ENCODE data around the gene MOB2. TPM values are rescaled to one million over a fixed set of nuclear protein-coding genes. Genes with fewer than 3 reads are reported as not detected.

MOB2 gene
- total RNA-seq, 1 donor from 2014 or later, result 26.4 TPM

- Histone ChIP-seq H3K36me3 (ENCODE audit: insufficient read depth, low read length) (no peaks in the 10 kb centered on the region), H3K4me3 (ENCODE audit: insufficient read depth, low read depth, low read length) (no peak overlapping the region), H3K27ac (ENCODE audit: low read depth, low read length) (no peak overlapping the region), H3K9ac (ENCODE audit: low read length) (no peak overlapping the region), H3K4me1 (ENCODE audit: insufficient read depth, low read length) (no peaks in the 10 kb centered on the region), H3K9me3 (ENCODE audit: insufficient read depth, low read depth, low read length) (no peaks in the 10 kb centered on the region), H3K79me2 (ENCODE audit: insufficient read depth, low read length) (no peaks in the 10 kb centered on the region), H3K27me3 (ENCODE audit: insufficient read depth, low read length) (no peaks in the 10 kb centered on the region), H3K4me2 (ENCODE audit: low read length) (no peak overlapping the region), H2AFZ (ENCODE audit: low read depth, low read length) (no peak overlapping the region), H4K20me1 (ENCODE audit: insufficient read depth, low read length) (no peaks in the 10 kb centered on the region)
- Mint-ChIP-seq H3K27ac (ENCODE audit: unreplicated experiment) (no peak overlapping the region), H3K9me3 (ENCODE audit: unreplicated experiment) (no peaks in the 10 kb centered on the region), H3K4me3 (ENCODE audit: unreplicated experiment) (no peak overlapping the region), H3K27me3 (ENCODE audit: low read depth, unreplicated experiment) (no peaks in the 10 kb centered on the region), H3K4me1 (ENCODE audit: low read depth, unreplicated experiment) (no peaks in the 10 kb centered on the region), H3K36me3 (ENCODE audit: low read depth, unreplicated experiment) (no peaks in the 10 kb centered on the region)
- FAIRE-seq (no peak), DNase-seq (ENCODE audit: low read depth) (no peak)
- TF ChIP-seq, protein P1, sequence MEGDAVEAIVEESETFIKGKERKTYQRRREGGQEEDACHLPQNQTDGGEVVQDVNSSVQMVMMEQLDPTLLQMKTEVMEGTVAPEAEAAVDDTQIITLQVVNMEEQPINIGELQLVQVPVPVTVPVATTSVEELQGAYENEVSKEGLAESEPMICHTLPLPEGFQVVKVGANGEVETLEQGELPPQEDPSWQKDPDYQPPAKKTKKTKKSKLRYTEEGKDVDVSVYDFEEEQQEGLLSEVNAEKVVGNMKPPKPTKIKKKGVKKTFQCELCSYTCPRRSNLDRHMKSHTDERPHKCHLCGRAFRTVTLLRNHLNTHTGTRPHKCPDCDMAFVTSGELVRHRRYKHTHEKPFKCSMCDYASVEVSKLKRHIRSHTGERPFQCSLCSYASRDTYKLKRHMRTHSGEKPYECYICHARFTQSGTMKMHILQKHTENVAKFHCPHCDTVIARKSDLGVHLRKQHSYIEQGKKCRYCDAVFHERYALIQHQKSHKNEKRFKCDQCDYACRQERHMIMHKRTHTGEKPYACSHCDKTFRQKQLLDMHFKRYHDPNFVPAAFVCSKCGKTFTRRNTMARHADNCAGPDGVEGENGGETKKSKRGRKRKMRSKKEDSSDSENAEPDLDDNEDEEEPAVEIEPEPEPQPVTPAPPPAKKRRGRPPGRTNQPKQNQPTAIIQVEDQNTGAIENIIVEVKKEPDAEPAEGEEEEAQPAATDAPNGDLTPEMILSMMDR (IDR thresholded peaks at IDR 0.05; ENCODE audit: insufficient read depth, low read depth, low read length), result no peak
- no peak for TF ChIP-seq EZH2 (IDR thresholded peaks at IDR 0.05; ENCODE audit: insufficient read depth, low read length)
Observed at GRCh38 chr11:1447845-1448825, 38.4 kb downstream of the MOB2 start.

DNA sequence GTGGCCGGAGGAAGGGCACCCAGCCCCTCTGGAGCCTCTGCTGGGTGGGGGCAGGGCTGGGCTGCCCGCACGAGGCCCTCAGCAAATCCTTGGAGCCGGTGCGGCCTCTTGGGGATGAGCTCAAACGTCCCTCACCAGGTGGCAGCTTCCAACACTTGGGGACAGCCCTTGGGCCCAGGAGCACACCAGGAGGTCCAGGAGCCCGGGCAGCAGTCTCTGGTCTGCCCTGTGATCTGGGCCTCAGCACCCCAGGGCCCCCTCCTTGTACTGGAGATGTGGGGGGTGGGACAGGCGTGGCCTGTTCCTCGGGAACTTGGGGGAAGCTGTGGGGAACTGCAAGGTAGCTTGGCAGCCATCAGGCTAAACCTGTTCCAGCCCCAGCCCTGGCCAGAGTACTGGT lies 40.0 kb downstream of the MOB2 start:
- Mint-ChIP-seq H3K36me3 (ENCODE audit: low read depth, unreplicated experiment) (no peaks in the 10 kb centered on the region), H3K4me3 (ENCODE audit: unreplicated experiment) (no peak overlapping the region), H3K9me3 (ENCODE audit: unreplicated experiment) (no peaks in the 10 kb centered on the region), H3K27ac (ENCODE audit: unreplicated experiment) (no peak overlapping the region), H3K27me3 (ENCODE audit: low read depth, unreplicated experiment) (no peaks in the 10 kb centered on the region), H3K4me1 (ENCODE audit: low read depth, unreplicated experiment) (no peaks in the 10 kb centered on the region)
- H3K27me3 ChIP-seq (ENCODE audit: insufficient read depth, low read length), result no peaks in the 10 kb centered on the region
- no peaks in the 10 kb centered on the region for H3K36me3 ChIP-seq (ENCODE audit: insufficient read depth, low read length)
- FAIRE-seq, result no peak
- H3K27ac ChIP-seq (ENCODE audit: low read depth, low read length), result no peak overlapping the region
- no peak overlapping the region for H3K9ac ChIP-seq (ENCODE audit: low read length)
- H3K4me1 ChIP-seq (ENCODE audit: insufficient read depth, low read length), result no peaks in the 10 kb centered on the region
- TF ChIP-seq EZH2 (IDR thresholded peaks at IDR 0.05; ENCODE audit: insufficient read depth, low read length), result no peak
- TF ChIP-seq, protein P1 (IDR thresholded peaks at IDR 0.05; ENCODE audit: insufficient read depth, low read depth, low read length), result no peak
- H4K20me1 ChIP-seq (ENCODE audit: insufficient read depth, low read length), result no peaks in the 10 kb centered on the region
- no peaks in the 10 kb centered on the region for H3K79me2 ChIP-seq (ENCODE audit: insufficient read depth, low read length)
- no peak overlapping the region for H3K4me3 ChIP-seq (ENCODE audit: insufficient read depth, low read depth, low read length)
- no peak overlapping the region for H3K4me2 ChIP-seq (ENCODE audit: low read length)
- no peaks in the 10 kb centered on the region for H3K9me3 ChIP-seq (ENCODE audit: insufficient read depth, low read depth, low read length)
- DNase-seq (ENCODE audit: low read depth), result no peak
- H2AFZ ChIP-seq (ENCODE audit: low read depth, low read length), result no peak overlapping the region
